OCI-LY3 (cell line): ENCODE results near the gene ERP29.

ENCODE experiments used
- H2AFZ ChIP-seq: fragments of 200-600, 300-600 bp; shearing (Covaris generic); 2 replicates; pipeline ENCODE4 v1.6.0; 2014; ENCODE audit warnings: antibody characterized with exemption, low read depth, low read length
- H3K27ac ChIP-seq: fragments of 200-600, 300-600 bp; sonication (generic); 2 replicates; pipeline ENCODE4 v1.5.1; 2014; ENCODE audit warnings: mild to moderate bottlenecking, low read length, moderate library complexity, mixed read lengths
- H3K27me3 ChIP-seq: fragments of 200-600, 300-600 bp; sonication (generic); 2 replicates; pipeline ENCODE4 v1.6.1; 2014; ENCODE audit warnings: low read depth, low read length, mixed read lengths
- H3K36me3 ChIP-seq: fragments of 200-600, 300-600 bp; sonication (generic); replicated peaks from 2 replicates; pipeline ENCODE3; 2014; ENCODE audit warnings: low read depth, low read length, mixed read lengths
- H3K4me1 ChIP-seq: fragments of 300-600, 200-600 bp; sonication (generic); 2 replicates; pipeline ENCODE4 v1.6.1; 2014; ENCODE audit warnings: low read length, mixed read lengths
- H3K4me2 ChIP-seq: fragments of 200-600, 300-600 bp; sonication (generic); 2 replicates; pipeline ENCODE4 v1.6.1; 2014; ENCODE audit warnings: low read length, mixed read lengths
- H3K4me3 ChIP-seq: fragments of 300-600, 200-600 bp; sonication (generic); 2 replicates; pipeline ENCODE4 v1.5.1; 2014; ENCODE audit warnings: antibody characterized with exemption, mild to moderate bottlenecking, low read length, moderate library complexity
- H3K79me2 ChIP-seq: fragments of 300-600, 200-600 bp; shearing (Covaris generic); 2 replicates; pipeline ENCODE4 v1.6.1; 2014; ENCODE audit warnings: mild to moderate bottlenecking, low read length, mixed read lengths
- H3K9ac ChIP-seq: fragments of 300-600, 200-600 bp; shearing (Covaris generic); 2 replicates; pipeline ENCODE4 v1.6.0; 2014; ENCODE audit warnings: mild to moderate bottlenecking, low read length, moderate library complexity
- H3K9me3 ChIP-seq: fragments of 200-600, 300-600 bp; shearing (Covaris generic); 2 replicates; pipeline ENCODE4 v1.6.1; 2014; ENCODE audit warnings: low read length, mixed read lengths; ENCODE audit not compliant: insufficient read depth
- H4K20me1 ChIP-seq: fragments of 200-600, 300-600 bp; sonication (generic); 2 replicates; pipeline ENCODE4 v1.6.1; 2016; ENCODE audit warnings: low read length, mixed read lengths; ENCODE audit not compliant: insufficient read depth
- CTCF ChIP-seq: fragments of 200-600, 300-600 bp; sonication (generic); IDR thresholded peaks from 2 replicates; pipeline ENCODE4 v1.5.1; 2014; ENCODE audit warnings: antibody characterized with exemption, low read length, low read depth
- EZH2phosphoT487 ChIP-seq: fragments of 200-600 bp; shearing (Covaris generic); IDR thresholded peaks from 2 replicates; pipeline ENCODE4 v1.6.1; 2018; ENCODE audit warnings: antibody characterized with exemption, mixed run types, low read depth

Gene ERP29

GRCh38 chr12:111976291-111976690, 36.9 kb upstream of the ERP29 start:
- Histone ChIP-seq H3K4me2 (no peak overlapping the region), H3K36me3 (no peaks in the 10 kb centered on the region), H3K4me1 (no peaks in the 10 kb centered on the region), H2AFZ (no peak overlapping the region), H3K4me3 (no peak overlapping the region), H3K27ac (no peak overlapping the region), H3K9ac (no peak overlapping the region), H4K20me1 (no peaks in the 10 kb centered on the region), H3K9me3 (no peaks in the 10 kb centered on the region), H3K27me3 (no peaks in the 10 kb centered on the region), H3K79me2 (no peaks in the 10 kb centered on the region)
- no peak for TF ChIP-seq EZH2phosphoT487
- TF ChIP-seq CTCF = no peak

- Histone ChIP-seq H3K79me2 (no peaks in the 10 kb centered on the region), H3K27ac (no peak overlapping the region), H3K4me2 (no peak overlapping the region), H3K9me3 (no peaks in the 10 kb centered on the region), H3K27me3 (no peaks in the 10 kb centered on the region), H3K9ac (no peak overlapping the region), H4K20me1 (no peaks in the 10 kb centered on the region), H3K4me1 (no peaks in the 10 kb centered on the region), H3K36me3 (no peaks in the 10 kb centered on the region), H2AFZ (no peak overlapping the region), H3K4me3 (no peak overlapping the region)
- TF ChIP-seq CTCF = no peak
- no peak for TF ChIP-seq EZH2phosphoT487
Measured at GRCh38 chr12:111976860-111977259, 36.4 kb upstream of the ERP29 start.

- no peaks in the 10 kb centered on the region for H4K20me1 ChIP-seq
- H3K4me2 ChIP-seq = no peak overlapping the region
- H3K9ac ChIP-seq = no peak overlapping the region
- no peak overlapping the region for H3K4me3 ChIP-seq
- H3K27ac ChIP-seq = no peak overlapping the region
- H3K36me3 ChIP-seq = no peaks in the 10 kb centered on the region
- no peak for TF ChIP-seq CTCF
- no peak for TF ChIP-seq EZH2phosphoT487
- no peaks in the 10 kb centered on the region for H3K9me3 ChIP-seq
- no peaks in the 10 kb centered on the region for H3K27me3 ChIP-seq
- H3K79me2 ChIP-seq = no peaks in the 10 kb centered on the region
- H2AFZ ChIP-seq = no peak overlapping the region
- H3K4me1 ChIP-seq = no peaks in the 10 kb centered on the region
Measured at GRCh38 chr12:111978545-111978944, 34.7 kb upstream of the ERP29 start.

- Histone ChIP-seq H3K27me3 (no peaks in the 10 kb centered on the region), H3K79me2 (no peaks in the 10 kb centered on the region), H3K36me3 (no peaks in the 10 kb centered on the region), H3K4me1 (no peaks in the 10 kb centered on the region), H3K9me3 (no peaks in the 10 kb centered on the region), H4K20me1 (no peaks in the 10 kb centered on the region), H3K27ac (no peak overlapping the region), H2AFZ (no peak overlapping the region), H3K4me2 (no peak overlapping the region), H3K9ac (no peak overlapping the region), H3K4me3 (no peak overlapping the region)
- TF ChIP-seq EZH2phosphoT487 (no peak), CTCF (no peak)
Measured at GRCh38 chr12:111980598-111980997, 32.6 kb upstream of the ERP29 start.
